ENCODE results near the gene DNPEP.

Gene DNPEP

GRCh38 chr2:219425238-219426067 lies 37.7 kb upstream of the DNPEP start:
- TF ChIP-seq, protein P1, sequence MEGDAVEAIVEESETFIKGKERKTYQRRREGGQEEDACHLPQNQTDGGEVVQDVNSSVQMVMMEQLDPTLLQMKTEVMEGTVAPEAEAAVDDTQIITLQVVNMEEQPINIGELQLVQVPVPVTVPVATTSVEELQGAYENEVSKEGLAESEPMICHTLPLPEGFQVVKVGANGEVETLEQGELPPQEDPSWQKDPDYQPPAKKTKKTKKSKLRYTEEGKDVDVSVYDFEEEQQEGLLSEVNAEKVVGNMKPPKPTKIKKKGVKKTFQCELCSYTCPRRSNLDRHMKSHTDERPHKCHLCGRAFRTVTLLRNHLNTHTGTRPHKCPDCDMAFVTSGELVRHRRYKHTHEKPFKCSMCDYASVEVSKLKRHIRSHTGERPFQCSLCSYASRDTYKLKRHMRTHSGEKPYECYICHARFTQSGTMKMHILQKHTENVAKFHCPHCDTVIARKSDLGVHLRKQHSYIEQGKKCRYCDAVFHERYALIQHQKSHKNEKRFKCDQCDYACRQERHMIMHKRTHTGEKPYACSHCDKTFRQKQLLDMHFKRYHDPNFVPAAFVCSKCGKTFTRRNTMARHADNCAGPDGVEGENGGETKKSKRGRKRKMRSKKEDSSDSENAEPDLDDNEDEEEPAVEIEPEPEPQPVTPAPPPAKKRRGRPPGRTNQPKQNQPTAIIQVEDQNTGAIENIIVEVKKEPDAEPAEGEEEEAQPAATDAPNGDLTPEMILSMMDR (IDR thresholded peaks at IDR 0.05; ENCODE audit: low read depth, low read length): no peak

GRCh38 chr2:219423652-219424377 lies 36.1 kb upstream of the DNPEP start:
- H3K4me3 ChIP-seq (ENCODE audit: low read depth, low read length): peak overlapping the region; percentile 36
- TF ChIP-seq, protein P1 (IDR thresholded peaks at IDR 0.05; ENCODE audit: low read depth, low read length): no peak

More at GRCh38 chr2:219425238-219426067, 37.7 kb upstream of the DNPEP start:
- H3K4me3 ChIP-seq (ENCODE audit: low read depth, low read length): no peak overlapping the region

GRCh38 chr2:219422952-219423534 lies 35.3 kb upstream of the DNPEP start:
- H3K4me3 ChIP-seq (ENCODE audit: low read depth, low read length): no peak overlapping the region
- TF ChIP-seq, protein P1 (IDR thresholded peaks at IDR 0.05; ENCODE audit: low read depth, low read length): no peak

GRCh38 chr2:219421323-219421722 lies 33.6 kb upstream of the DNPEP start:
- TF ChIP-seq, protein P1 (IDR thresholded peaks at IDR 0.05; ENCODE audit: low read depth, low read length): no peak
- no peak overlapping the region for H3K4me3 ChIP-seq (ENCODE audit: low read depth, low read length)

- H3K4me3 ChIP-seq (ENCODE audit: low read depth, low read length): no peak overlapping the region
- TF ChIP-seq, protein P1 (IDR thresholded peaks at IDR 0.05; ENCODE audit: low read depth, low read length): no peak
Measured at GRCh38 chr2:219420687-219421086, 33.0 kb upstream of the DNPEP start.

DNA sequence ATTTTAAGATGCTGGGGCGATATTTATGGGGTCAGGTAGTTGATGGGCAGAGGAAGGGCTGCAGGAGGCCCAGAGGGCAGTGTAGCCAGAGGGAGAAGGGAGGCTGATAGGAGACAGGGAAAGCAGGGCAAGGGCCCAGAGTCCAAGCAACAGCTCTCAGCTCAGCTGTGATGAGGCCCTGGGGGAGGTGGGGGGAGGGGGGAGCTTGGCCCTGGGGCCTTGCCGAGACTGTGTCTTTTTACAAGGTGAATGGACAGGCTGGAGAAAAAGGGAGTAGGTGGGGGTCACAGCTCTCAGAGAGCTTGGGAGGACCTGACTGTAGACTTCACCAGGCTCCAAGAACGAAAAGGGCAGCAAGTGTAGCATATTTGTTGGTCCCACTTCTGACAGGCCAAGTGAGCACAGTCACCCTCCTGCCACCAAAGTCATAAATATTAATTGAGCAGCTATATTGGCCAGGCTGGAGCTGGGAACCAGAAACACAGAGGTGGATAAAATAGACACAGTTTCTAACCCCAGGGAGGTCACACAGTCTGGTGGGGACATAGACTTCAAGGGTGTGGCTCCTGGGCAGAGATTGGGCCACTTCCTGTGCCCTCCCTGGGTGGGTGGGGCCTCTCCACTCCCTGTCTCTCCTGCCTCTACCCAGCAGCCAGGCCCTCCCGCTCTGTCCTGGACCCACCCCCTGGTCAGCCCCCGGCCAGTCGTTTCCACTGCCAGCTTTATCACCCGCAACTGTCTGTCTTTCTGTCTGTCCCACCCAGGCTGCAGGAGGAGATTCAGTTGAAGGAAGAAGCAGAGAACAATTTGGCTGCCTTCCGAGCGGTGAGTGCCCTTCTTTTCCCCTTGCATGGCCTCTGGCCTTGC lies 31.9 kb upstream of the DNPEP start:
- no peak overlapping the region for H3K4me3 ChIP-seq (ENCODE audit: low read depth, low read length)
- TF ChIP-seq, protein P1 (IDR thresholded peaks at IDR 0.05; ENCODE audit: low read depth, low read length): no peak

Data from WI38 (cell line).